Measurements from ENCODE around the gene IKZF1.

Gene IKZF1

DNA sequence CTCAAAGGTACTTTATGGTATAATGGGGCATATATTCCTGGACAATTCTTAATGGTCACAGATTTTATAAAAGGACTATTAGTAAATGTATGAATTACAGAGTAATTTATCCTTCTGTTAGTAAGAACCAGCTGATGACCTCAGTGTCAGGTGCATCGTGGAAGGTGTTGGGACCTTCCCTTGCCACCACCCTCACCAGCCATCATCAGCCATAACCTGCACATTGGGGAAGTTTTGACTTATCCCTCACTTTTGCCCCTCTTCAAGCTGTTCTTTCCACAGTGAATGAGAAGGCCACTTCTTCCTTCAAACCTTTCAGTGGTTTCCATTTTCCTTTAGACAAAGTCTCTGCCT is 93.4 kb downstream of the IKZF1 start:
- TF ChIP-seq, protein P1, sequence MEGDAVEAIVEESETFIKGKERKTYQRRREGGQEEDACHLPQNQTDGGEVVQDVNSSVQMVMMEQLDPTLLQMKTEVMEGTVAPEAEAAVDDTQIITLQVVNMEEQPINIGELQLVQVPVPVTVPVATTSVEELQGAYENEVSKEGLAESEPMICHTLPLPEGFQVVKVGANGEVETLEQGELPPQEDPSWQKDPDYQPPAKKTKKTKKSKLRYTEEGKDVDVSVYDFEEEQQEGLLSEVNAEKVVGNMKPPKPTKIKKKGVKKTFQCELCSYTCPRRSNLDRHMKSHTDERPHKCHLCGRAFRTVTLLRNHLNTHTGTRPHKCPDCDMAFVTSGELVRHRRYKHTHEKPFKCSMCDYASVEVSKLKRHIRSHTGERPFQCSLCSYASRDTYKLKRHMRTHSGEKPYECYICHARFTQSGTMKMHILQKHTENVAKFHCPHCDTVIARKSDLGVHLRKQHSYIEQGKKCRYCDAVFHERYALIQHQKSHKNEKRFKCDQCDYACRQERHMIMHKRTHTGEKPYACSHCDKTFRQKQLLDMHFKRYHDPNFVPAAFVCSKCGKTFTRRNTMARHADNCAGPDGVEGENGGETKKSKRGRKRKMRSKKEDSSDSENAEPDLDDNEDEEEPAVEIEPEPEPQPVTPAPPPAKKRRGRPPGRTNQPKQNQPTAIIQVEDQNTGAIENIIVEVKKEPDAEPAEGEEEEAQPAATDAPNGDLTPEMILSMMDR (conservative IDR thresholded peaks at IDR 0.05; ENCODE audit: low read depth, low read length): no peak
- H3K4me3 ChIP-seq (ENCODE audit: low read depth, low read length): no peak overlapping the region
- no peak for DNase-seq (ENCODE audit: low read depth)

DNA sequence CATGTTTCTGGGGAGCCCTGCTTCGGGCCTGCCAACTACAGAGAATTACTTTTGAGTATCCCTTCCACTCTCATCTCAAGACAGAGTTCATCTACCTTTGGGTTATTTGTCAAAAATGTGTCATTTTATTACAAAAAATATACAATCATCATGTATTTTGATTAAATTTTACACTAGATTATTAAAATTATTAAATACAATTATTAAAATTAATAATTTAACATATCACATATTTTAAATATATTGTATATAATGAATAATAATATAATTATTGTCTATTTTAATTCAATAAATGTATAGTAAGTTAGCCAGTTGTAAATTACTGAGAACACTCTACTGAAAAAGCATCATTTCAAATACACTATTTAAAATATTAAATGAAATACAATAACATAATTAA is 94.7 kb downstream of the IKZF1 start:
- DNase-seq (ENCODE audit: low read depth): no peak
- H3K4me3 ChIP-seq (ENCODE audit: low read depth, low read length): no peak overlapping the region
- TF ChIP-seq, protein P1 (conservative IDR thresholded peaks at IDR 0.05; ENCODE audit: low read depth, low read length): no peak

DNA sequence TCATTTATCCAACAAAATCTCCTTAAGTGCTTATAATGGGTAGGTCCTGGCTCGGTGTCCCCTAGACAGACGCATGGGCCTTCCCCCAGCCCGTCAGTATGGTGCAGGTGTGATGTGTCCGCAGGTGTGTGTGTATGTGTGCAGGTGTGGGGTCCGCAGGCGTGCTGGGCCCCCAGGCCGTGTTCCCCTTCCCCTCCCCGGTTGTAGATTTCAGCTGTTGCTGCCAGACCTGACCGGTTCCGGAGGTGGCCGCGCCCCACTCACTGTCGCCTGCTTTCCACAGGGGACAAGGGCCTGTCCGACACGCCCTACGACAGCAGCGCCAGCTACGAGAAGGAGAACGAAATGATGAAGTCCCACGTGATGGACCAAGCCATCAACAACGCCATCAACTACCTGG is 95.1 kb downstream of the IKZF1 start:
- no peak for DNase-seq (ENCODE audit: low read depth)
- H3K4me3 ChIP-seq (ENCODE audit: low read depth, low read length): no peak overlapping the region
- TF ChIP-seq, protein P1 (conservative IDR thresholded peaks at IDR 0.05; ENCODE audit: low read depth, low read length): no peak

DNA sequence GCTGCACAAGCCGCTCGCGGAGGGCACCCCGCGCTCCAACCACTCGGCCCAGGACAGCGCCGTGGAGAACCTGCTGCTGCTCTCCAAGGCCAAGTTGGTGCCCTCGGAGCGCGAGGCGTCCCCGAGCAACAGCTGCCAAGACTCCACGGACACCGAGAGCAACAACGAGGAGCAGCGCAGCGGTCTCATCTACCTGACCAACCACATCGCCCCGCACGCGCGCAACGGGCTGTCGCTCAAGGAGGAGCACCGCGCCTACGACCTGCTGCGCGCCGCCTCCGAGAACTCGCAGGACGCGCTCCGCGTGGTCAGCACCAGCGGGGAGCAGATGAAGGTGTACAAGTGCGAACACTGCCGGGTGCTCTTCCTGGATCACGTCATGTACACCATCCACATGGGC is 95.6 kb downstream of the IKZF1 start:
- H3K4me3 ChIP-seq (ENCODE audit: low read depth, low read length): no peak overlapping the region
- TF ChIP-seq, protein P1 (conservative IDR thresholded peaks at IDR 0.05; ENCODE audit: low read depth, low read length): no peak
- DNase-seq (ENCODE audit: low read depth): no peak

DNA sequence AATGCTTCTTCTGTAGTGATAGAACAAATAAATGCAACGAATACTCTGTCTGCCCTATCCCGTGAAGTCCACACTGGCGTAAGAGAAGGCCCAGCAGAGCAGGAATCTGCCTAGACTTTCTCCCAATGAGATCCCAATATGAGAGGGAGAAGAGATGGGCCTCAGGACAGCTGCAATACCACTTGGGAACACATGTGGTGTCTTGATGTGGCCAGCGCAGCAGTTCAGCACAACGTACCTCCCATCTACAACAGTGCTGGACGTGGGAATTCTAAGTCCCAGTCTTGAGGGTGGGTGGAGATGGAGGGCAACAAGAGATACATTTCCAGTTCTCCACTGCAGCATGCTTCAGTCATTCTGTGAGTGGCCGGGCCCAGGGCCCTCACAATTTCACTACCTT is 99.9 kb downstream of the IKZF1 start:
- H3K4me3 ChIP-seq (ENCODE audit: low read depth, low read length): no peak overlapping the region
- TF ChIP-seq, protein P1 (conservative IDR thresholded peaks at IDR 0.05; ENCODE audit: low read depth, low read length): peak; percentile 30
- DNase-seq (ENCODE audit: low read depth): peak; percentile 5

DNA sequence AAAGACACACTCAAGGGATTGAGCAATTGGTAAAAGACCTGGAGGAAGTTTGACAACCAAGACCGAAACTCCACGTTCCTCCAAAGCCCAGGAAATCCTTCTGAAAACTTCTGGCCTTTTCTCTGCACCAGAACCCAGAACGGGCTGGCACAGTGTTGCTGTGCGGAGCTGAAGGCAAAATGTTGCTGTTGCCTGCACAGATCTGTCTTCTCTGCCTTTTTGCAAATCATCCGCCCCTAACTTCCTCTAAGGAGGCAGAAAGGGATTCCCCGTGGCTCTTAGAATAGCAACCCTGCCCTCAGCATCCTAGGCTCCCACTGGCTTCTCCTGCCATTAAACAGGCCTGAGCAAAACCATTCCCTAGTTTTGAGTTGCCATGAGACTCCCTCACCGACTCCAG is 100.7 kb downstream of the IKZF1 start:
- no peak overlapping the region for H3K4me3 ChIP-seq (ENCODE audit: low read depth, low read length)
- TF ChIP-seq, protein P1 (conservative IDR thresholded peaks at IDR 0.05; ENCODE audit: low read depth, low read length): no peak
- no peak for DNase-seq (ENCODE audit: low read depth)

DNA sequence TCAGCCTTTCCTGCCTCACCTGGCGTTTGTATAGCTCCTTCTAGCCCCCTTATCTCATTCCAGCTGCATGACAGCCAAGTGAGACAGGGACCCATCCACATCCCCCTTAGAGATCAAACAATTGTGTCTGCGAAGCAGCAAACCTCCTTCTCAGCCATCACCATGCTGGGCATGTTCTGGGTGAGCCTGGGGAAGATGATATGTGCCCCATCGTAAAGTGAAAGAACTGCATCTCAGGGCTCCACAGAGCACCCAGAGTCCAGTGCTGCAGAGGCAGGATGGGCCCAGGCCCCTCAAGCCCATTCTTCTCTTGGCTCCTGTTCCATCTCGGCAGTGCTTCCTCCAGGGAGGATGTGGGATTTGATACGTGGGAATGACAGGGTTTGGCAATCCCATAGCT is 102.4 kb downstream of the IKZF1 start:
- no peak overlapping the region for H3K4me3 ChIP-seq (ENCODE audit: low read depth, low read length)
- TF ChIP-seq, protein P1 (conservative IDR thresholded peaks at IDR 0.05; ENCODE audit: low read depth, low read length): no peak
- no peak for DNase-seq (ENCODE audit: low read depth)

Data from choroid plexus epithelial cell (primary cell).